Activated CD4-positive, CD25-positive, alpha-beta regulatory T cell treated with anti-CD3 and anti-CD28 coated beads, Interleukin-2, amount 50 U/mL, for 16 hours (primary cell): ENCODE data around the gene CCDC177.

ENCODE experiments used
- DNase-seq: peaks from one replicate; pipeline ENCODE4 v3.0.0-alpha.2; 2020; ENCODE audit warnings: low read depth, low spot score

CCDC177 gene

DNA sequence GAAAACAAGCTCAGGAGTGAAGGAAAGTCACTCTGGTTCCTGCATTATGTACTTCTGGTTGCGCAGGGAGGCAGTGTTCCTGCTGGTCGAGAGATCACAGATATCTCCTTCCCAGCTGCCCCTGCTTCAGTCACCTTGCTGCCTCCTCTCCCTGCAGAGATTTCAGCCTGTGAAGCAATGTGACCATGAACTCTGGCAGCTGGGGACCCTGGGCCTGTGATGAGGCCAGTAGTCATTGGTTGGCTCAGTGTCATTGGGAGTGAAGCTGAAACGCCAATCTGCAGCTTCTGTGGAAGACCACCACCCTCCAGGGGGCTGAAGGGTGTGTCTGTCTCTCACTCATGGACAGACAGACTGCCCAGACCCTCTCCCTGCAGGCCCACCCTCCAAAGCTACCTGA is 45.1 kb downstream of the CCDC177 start:
- DNase-seq = no peak

DNA sequence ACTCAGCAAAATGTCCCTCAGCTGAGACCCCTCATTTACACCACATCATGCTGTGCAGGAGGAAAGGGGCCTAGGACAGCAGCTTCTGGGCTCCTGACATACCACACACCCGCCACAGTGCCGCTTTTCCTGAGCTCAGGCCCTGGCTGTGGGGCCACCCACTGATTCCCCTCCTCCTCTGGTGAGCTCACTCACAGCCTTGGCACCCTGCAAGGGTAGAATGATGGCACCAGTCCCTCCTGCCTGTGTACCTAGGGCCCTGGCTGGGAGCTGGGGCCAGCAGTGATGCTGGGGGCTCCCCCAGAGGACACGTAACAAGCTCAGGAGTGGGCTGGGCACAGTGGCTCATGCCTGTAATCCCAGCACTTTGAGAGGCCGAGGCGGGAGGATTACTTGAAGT is 45.7 kb downstream of the CCDC177 start:
- DNase-seq = no peak

DNA sequence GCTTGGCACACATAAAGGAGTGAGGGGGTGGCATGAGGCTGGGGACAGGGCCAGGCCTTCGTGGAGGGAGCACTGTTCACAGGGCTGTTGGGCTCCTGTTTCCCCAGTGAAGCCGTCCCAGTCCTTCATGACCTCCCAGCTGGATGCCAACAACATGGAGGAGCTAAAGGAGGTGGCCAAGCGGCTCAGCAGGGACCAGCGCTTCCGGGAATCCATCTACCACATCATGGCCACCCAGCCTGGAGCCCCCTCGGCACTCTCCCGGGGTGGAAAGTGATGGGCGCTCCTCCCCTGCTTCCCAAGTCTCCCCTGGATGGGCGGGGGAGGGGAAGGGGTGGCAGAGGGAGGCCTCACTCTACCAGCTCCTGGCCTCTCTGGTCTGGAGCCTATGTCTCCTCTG is 46.5 kb downstream of the CCDC177 start:
- no peak for DNase-seq

DNA sequence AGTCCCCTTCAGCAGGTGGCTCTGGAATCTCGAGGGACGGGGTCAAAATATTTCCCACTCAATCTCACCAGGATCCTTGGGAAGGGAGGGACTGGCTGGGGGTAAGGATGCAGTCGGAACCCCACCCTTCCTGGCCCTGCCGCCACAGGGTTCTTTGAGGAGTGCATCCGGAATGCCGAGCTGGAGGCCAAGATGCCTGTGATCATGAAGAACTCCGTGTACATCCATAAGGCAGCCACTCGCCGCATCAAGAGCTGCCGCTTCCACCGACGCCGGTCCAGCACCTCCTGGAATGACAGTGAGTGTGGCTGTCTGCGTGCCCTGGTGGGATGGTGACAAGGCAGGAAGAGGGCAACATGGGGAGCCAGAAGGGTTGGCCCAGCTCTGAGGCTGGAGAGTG is 47.0 kb downstream of the CCDC177 start:
- no peak for DNase-seq

DNA sequence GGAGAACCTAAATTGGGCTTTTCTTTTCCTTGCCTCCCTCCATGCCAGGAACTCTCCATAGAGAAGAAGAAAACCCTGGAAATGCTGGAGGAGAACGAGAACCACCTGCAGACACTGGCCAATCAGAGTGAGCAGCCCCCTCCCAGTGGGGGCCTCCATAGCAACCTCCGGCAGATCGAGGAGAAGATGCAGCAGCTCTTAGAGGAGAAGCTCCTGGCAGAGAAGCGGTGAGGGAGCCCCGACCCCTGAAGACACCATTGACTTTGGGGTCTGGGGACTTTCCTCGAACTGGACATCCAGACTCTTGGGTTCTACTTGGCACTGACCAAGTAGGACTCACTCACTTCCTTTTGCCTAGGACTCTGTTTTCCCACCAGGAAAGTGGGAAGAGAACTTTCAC is 48.8 kb downstream of the CCDC177 start:
- DNase-seq = no peak

DNA sequence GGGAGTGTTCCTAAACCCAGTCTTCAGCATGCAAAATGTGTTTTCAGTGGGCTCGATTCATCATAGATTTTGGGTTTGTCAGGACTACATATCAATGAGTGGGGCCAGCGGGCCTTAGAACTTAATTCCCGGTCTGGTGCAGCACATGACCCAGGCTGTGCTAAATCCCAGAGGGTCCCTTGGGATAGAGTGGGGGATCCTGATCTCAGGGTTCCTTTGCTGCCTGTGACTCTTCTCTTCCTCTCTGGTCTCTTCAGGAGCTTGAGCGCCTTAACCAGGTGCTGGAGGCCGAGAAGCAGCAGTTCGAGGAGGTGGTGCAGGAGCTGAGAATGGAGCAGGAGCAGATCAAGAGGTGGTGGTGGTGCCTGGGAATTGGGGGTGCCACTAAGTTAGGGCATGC is 52.6 kb downstream of the CCDC177 start:
- DNase-seq = no peak
